DND-41 (cell line): ENCODE results near the gene ABCB9.
"Not testable (repeated sequence)": the region's sequence is repeated elsewhere in the genome, so short reads cannot be mapped to it uniquely, and the experiment has no call there.

ENCODE experiments used
- EZH2 ChIP-seq: IDR thresholded peaks from 3 replicates; pipeline ENCODE4 v1.6.1; 2012; ENCODE audit warnings: borderline replicate concordance, low read depth, mild to moderate bottlenecking, moderate library complexity, low read length, inconsistent platforms; ENCODE audit not compliant: severe bottlenecking
- TF ChIP-seq, protein P1 (sequence below): IDR thresholded peaks from 2 replicates; pipeline ENCODE4 v1.5.1; 2012; ENCODE audit warnings: borderline replicate concordance, low read length, moderate library complexity, mild to moderate bottlenecking; ENCODE audit not compliant: poor library complexity, severe bottlenecking; ENCODE audit errors: extremely low read depth

DNA sequence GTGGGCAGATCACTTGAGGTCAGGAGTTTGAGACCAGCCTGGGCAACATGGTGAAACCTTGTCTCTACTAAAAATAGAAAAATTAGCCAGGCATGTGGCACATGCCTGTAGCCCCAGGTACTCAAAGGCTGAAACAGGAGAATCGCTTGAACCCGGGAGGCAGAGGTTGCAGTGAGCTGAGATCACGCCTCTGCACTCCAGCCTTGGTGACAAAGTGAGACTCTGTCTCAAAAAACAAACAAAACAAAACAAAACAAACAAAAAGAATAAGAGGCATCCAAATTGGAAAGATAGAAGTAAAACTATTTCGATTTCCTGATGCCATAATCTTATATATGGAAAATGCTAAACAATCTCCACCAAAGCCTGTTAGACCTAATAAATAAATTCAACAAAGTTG, 48.2 kb upstream of the ABCB9 start:
- TF ChIP-seq, protein P1, sequence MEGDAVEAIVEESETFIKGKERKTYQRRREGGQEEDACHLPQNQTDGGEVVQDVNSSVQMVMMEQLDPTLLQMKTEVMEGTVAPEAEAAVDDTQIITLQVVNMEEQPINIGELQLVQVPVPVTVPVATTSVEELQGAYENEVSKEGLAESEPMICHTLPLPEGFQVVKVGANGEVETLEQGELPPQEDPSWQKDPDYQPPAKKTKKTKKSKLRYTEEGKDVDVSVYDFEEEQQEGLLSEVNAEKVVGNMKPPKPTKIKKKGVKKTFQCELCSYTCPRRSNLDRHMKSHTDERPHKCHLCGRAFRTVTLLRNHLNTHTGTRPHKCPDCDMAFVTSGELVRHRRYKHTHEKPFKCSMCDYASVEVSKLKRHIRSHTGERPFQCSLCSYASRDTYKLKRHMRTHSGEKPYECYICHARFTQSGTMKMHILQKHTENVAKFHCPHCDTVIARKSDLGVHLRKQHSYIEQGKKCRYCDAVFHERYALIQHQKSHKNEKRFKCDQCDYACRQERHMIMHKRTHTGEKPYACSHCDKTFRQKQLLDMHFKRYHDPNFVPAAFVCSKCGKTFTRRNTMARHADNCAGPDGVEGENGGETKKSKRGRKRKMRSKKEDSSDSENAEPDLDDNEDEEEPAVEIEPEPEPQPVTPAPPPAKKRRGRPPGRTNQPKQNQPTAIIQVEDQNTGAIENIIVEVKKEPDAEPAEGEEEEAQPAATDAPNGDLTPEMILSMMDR, result not testable (repeated sequence)
- not testable (repeated sequence) for TF ChIP-seq EZH2
